KBM-7 (cell line): ENCODE measurements around the gene CD151.

ENCODE experiments used
- DNase-seq: peaks from one replicate; pipeline ENCODE4 v3.0.0-alpha.2; 2015
- in situ Hi-C: fragments of 300-500 bp; cut with MboI; formaldehyde crosslinking; loops from 2 replicates; pipeline ENCODE4 v1.14.3; 2020; ENCODE audit warnings: low sequenced_read_pairs, low pct_unique_long_range_greater_than_20kb, mixed read lengths

The CD151 gene

DNA sequence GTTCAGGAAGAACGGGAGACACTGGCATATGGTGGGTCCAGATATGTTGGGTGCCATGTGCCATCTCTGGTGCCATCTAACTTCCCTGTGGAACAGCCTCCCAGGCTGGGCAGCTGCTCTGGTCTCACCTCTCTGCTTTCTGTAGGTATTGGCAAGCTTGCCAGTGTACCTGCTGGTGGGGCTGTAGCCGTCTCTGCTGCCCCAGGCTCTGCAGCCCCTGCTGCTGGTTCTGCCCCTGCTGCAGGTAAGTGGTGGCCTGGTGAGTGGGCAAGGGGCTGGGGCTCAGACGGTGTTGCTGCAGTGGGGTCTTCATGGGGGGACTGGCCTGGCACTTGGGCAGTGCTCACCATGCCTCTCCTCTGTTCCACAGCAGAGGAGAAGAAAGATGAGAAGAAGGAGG is 20.4 kb upstream of the CD151 start:
- no peak for DNase-seq
- in situ Hi-C loops = no loop called here

DNA sequence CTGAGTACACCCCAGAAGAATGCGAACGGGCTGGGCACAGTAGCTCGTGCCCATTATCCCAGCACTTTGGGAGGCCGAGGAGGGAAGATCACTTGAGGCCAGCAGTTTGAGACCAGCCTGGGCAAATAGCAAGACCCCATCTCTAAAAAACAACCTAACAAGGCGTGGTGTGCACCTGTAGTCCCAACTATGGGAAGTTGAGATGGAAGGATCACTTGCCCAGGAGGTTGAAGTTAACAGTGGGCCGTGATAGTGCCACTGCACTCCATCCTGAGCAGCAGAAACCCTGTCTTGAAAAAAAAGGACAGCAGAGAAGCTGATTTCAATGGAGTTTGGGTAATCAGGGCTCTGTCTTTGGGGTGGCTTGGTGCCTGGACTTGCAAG is 19.7 kb upstream of the CD151 start:
- in situ Hi-C loops = no loop called here
- no peak for DNase-seq

DNA sequence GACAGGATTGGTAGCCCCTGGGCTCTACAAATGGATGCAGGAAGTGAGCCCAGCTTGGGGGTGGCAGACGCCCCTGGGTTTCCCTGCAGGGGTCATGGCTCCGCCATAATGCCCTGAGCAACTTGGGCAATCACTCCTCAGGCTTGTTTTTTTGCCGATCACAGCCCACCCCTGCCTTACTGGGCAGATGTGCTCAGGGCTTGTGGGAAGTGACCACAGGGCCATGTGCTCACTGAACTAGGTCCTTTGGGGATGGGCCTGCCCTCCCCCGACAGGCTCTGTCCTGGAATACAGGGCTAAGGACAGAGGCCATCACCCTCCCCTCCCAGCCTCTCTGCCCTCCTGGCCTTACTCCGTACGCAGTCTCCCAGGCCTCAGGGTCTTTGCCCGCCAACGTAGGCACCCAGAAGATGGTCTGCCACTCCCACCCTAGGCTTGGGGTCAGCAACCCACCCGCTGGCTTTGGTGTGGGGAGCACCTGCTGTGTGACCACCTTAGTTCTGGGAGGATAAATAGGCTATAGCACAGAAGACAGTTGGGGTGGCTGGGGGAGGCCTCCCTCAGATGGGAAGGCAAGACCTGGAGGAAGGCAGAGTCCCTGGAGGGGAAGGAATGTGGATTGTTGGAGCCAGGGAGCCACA is 19.2 kb upstream of the CD151 start:
- in situ Hi-C loops = no loop called here
- no peak for DNase-seq

DNA sequence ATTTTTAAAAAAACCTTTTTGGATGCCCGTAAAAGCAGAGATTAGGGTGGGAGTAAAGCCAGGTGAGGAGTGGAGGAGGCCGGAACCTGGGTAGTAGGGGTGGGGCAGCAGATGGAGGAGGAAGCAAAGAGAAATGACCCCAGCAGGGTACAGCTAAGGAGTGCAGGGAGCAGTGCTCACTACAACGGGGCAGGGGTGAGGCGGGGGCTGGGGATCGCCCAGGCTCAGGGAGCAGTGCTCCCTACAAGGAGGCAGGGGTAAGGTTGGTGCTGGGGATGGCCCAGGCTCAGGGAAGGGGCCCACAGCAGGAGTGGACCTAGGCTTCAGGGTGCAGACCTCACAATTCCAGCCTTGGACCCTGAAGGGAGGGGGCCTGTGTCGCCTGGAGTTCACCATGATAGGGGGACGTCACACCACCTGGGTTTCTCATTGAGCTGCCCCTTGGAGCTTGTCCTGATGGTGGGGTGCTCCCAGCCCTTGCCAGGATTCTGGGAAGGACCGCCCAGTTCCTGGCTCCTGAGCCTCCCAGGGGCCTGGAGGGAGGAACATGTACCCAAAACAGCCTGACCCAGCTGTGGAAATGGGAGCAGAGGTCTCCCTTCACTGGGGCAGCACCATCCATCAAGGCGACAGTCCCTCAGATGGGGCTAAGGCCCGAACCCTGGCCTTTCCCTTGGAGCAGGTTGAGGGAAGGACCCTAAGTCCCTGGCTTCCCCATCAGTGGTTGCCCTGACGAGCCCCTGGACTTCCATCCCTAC is 16.9 kb upstream of the CD151 start:
- no peak for DNase-seq
- in situ Hi-C loops = no loop called here

DNA sequence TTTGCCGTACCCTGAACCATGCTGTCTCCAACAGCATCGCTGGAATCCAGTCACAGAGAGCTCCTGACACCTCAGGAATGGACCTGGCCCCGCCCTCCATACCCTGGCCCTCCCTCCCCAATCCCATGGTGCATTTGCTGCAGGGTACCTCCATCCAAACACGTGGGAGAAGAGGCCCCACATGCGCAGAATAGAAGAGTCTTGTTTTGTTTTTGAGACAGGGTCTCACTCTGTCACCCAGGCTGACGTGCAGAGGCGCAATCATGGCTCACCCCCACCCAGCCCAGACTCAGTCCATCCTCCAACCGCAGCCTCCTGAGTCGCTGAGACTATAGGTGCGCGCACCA is 16.3 kb upstream of the CD151 start:
- no peak for DNase-seq
- in situ Hi-C loops = no loop called here

DNA sequence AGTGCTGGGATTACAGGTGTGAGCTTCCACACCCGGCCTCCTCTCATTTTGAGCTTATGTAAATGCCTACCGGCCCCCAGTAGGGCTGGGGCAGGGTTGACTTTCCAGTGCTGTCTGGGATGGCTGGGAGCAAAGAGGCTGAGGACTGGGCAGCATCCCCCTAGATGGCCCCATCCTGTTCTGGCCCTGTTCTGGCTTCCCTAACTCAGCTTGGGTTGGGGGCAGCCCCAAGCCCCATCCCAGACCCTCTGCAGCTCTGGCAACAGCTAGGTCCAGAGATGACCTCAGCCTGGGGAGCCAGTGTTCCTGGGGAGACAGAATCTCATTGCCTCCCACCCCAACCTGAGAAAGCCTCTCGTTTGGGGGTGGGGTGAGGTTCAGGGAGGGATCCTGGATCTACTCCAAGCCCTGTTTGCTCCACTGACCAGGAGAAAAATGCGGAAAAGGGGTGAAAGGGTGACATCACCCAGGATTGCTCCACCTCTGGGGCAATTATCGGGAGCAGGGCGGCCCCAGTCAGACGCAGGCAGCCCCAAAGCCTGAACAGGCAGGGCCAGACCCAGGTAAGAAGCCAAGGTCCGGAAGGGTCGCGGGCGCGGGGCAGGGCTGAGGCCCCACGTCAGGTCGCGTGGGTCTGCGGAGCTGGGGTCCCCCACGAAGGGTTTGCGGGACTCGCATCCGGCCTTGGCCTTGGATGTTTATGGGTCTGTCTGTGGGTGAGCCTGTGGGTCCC is 14.2 kb upstream of the CD151 start, which contains the start of gene PNPLA2:
PNPLA2 (plus strand) TSS at position 519 of the 733 bp plus-strand sequence. CDS start 805 bp downstream, outside the sequence.
- in situ Hi-C loops = no loop called here
- DNase-seq = no peak

DNA sequence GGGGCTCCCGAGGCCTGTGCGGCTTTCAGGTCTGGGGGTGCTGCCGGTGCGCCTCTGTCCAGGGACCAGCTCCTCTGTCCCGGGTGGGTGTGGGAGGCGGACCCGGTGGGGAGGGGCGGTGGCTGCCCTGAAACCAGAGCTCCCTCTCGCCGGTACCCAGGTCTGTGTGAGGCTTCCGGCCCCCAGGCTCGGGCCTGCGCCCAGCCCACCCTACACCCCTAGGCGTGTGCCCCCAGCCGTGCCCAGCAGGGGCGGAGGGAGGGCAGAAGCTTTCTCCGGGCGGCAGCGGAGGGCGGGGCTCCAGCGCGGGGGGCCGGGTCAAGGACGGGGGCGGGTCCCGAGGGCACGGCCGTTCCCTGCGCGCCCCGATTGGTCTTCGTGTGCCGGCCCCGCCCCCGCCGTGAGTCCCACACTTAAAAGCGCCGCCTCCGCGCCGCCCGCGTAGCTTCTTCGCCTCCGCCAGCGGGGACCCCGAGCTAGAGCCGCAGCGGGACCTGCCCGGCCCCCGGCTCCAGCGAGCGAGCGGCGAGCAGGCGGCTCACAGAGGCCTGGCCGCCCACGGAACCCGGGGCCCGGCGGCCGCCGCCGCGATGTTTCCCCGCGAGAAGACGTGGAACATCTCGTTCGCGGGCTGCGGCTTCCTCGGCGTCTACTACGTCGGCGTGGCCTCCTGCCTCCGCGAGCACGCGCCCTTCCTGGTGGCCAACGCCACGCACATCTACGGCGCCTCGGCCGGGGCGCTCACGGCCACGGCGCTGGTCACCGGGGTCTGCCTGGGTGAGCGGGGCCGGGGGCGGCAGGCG is 13.4 kb upstream of the CD151 start:
- peak; percentile 80 for DNase-seq
- in situ Hi-C loops = no loop called here

DNA sequence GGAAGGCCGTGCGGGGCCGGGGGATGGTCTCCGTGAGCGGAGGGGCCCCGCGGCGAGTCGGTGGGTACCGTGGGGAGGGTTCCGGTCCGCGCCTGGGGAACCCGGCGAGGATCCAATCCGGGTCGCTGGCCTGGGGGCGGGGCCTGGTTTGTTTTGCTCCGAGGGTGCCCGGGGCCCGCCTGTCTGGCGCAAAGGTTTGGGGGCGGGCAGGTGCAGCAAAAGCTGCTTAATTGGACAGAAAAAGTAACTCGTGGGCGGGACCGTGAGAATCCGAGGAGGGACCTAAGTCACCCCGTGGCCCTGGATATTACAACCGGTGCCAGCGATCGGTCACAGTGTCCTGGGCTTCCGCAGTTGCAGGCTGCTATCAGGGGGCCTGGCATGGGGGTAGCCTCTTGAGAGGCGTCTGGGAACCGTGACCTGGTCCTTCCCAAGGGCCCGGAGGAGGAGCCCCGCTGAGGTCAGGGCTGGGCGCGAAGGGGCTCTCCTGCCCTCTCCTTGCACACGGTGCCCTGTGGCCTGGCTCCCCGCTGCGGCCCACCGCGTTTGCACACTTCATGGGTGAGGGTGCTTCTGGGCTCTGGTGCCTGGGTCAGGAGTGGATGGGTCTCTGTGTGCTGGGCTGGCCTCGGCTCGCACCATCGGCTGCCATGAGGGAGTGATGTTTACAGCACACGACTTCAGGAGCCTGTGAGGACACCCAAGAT is 12.7 kb upstream of the CD151 start:
- in situ Hi-C loops = no loop called here
- peak; percentile 89 for DNase-seq

DNA sequence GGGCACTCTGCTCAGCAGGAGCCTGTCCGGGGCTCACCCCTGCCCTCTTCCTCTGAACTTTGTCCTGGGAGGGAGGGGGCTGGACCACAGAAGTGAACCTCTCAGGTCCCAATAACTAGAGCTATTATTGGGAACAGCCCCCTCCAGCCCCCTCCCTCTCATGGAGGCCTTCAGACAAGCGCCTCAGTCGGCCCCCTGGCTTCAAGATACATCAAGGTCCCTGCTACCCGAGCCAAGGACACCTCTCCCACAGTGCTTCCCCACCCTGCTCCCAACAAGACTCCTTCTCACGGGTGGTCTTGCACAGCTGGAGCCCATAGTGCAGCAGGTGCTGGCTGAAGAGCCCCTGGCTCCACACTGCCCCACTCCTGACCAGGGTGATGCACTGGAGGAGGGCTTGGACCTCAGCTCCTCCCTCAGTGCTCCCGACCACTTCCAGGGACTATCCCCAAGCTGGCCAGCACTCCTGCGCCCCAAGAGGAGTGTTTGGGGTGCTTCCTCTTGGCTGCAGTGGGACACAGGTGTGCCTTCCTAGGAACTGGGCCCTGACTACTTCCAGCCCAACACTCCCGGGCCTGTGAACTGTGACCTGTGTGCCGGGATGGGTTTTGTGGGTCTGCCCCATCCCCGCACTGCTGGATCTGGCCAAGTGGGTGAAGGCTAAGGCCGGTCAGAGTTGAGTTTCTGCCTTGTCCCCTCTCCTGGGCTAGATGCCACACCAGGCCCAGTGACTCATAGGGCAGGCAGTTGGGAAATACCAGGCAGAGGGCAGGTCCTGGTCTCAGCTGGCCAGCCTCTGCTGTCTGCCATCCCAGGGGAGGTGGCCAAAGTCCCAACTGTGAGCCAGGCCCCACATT is 11.9 kb upstream of the CD151 start:
- DNase-seq = no peak
- in situ Hi-C loops = no loop called here

DNA sequence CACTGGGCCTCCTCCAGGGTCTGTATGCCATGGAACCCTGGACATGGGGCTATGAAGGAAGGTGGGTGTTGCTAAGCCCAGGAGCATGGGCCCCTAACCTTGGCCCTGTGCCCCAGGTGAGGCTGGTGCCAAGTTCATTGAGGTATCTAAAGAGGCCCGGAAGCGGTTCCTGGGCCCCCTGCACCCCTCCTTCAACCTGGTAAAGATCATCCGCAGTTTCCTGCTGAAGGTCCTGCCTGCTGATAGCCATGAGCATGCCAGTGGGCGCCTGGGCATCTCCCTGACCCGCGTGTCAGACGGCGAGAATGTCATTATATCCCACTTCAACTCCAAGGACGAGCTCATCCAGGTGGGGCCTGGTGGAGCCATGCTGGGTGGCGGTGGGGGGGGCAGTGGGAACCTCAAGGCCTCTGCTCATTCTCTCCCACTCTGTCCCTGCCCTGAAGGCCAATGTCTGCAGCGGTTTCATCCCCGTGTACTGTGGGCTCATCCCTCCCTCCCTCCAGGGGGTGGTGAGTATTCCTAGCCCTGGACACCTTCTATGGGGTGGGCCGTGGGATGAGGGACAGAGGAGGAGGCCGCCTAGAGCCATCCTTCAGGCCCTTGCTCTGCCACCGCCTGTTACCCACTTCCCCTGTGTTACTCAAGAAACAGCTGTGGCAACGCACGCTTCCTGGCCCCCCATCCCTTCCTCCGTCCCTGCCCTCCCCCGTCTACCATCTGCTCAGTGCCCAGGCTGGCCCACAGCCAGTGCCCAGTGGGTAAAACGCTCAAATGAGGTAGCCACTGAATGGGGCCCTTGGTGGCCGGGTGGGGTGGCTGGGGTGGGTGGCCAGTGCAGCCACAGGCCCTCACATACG is 11.0 kb upstream of the CD151 start:
- no peak for DNase-seq
- in situ Hi-C loops = no loop called here

DNA sequence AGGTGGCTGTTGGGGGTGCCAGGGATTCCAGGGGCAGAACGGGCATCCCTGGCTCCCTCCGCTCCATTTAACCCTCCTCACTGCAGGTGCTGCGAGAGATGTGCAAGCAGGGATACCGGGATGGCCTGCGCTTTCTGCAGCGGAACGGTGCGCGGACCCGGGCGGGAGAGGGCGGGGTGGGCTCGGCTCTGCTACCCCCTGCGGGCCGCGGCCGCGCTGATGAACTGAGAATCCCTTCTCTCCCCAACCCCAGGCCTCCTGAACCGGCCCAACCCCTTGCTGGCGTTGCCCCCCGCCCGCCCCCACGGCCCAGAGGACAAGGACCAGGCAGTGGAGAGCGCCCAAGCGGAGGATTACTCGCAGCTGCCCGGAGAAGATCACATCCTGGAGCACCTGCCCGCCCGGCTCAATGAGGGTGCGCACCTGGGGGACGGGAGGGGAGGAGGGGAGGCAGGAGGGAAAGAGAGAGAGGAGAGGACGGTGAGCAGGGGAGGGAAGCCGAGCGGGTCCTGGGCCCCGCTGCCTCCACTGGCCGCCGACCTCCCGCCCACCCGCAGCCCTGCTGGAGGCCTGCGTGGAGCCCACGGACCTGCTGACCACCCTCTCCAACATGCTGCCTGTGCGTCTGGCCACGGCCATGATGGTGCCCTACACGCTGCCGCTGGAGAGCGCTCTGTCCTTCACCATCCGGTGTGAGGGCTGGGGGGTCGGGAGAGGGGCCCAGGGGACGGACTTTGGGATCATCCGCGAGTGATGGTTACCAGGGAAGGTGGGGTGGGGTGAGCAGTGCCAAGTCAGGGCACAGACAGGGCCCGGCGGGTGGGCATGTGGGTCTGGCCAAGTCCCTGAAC is 9.1 kb upstream of the CD151 start:
- in situ Hi-C loops = no loop called here
- DNase-seq = no peak

DNA sequence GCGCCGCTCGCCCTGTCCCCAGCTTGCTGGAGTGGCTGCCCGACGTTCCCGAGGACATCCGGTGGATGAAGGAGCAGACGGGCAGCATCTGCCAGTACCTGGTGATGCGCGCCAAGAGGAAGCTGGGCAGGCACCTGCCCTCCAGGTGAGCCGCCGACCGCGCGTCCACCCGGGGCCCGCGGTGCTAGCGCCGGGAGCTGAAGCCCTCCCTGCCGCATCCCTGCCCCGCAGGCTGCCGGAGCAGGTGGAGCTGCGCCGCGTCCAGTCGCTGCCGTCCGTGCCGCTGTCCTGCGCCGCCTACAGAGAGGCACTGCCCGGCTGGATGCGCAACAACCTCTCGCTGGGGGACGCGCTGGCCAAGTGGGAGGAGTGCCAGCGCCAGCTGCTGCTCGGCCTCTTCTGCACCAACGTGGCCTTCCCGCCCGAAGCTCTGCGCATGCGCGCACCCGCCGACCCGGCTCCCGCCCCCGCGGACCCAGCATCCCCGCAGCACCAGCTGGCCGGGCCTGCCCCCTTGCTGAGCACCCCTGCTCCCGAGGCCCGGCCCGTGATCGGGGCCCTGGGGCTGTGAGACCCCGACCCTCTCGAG is 8.4 kb upstream of the CD151 start:
- DNase-seq = no peak
- in situ Hi-C loops = no loop called here

DNA sequence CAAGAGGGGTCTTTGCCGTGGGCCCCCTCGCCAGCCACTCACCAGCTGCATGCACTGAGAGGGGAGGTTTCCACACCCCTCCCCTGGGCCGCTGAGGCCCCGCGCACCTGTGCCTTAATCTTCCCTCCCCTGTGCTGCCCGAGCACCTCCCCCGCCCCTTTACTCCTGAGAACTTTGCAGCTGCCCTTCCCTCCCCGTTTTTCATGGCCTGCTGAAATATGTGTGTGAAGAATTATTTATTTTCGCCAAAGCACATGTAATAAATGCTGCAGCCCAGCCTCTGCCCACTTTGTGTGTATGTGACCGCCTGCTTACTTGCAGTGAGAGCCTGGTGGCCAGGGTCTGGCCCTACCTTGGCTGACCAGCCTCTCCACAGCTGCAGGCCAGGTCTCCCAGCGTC is 7.8 kb upstream of the CD151 start:
- in situ Hi-C loops = no loop called here
- no peak for DNase-seq

DNA sequence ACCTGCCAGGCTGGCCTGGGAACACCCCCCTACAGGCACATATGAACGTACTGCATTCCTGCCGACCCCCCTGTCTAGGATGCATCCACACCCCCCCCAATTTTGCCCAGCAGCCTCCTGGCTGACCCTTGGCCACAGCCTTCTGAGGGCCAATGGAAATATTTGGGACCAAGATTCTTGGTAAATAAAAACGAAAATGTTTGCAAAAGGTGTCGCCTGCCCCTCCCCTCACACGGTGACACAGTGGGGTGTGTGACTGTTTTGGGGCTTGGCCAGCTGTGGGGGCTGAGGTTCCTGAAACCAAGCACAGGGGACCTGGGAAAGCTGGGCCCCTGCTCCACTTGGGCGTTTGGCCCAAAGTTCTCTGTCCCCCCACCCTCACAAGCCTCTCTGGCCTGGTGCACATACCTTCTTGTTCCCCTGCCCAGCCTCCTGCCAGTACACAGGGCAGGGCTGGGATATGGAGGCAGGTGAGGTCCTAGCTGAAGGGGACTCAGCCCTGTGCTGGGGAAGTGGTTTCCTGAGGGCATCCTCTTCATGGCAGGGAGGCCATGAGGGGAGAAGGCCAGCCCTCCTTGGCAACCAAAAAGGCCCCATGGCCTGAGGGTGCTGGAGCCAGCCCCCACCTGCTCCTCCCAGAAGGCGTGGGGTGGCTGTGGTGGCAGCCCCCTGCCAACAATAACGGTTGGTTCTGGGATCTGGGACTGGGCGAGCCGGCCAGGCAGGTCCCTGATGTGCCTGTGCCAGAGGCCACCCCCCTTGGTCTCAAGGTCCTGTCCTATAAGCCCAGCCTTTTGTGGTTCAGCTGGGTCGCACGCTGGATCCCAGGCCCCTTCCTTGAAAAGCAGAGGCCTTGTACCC is 7.2 kb upstream of the CD151 start:
- DNase-seq = no peak
- in situ Hi-C loops = no loop called here

DNA sequence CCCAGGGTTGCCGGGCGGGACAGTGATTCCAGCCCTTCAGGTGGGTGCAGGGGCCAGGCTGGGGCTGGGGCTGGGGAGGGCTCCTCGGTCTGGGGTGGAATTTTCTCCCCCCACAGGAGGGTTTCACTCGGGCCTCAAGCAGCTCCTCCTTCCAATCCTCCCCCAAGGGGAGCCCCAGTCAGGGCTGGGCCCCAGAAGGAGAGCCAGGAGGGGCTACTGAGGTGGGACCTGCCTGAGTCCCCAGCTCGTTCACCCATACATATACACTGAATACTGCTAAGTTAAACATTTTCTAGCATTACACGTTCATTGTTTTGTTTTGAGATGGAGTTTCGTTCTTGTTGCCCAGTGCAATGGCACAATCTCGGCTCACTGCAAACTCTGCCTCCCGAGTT is 6.5 kb upstream of the CD151 start:
- no peak for DNase-seq
- in situ Hi-C loops = no loop called here
